CD4-positive, alpha-beta T cell treated with Interleukin-21 for 1 hour (primary cell): ENCODE results near the gene GATAD2B.
"Not testable (repeated sequence)": the region's sequence is repeated elsewhere in the genome, so short reads cannot be mapped to it uniquely, and the experiment has no call there.

Experiments
- DNase-seq: peaks from one replicate; pipeline ENCODE4 v3.0.0-alpha.2; 2020

GATAD2B gene

DNA sequence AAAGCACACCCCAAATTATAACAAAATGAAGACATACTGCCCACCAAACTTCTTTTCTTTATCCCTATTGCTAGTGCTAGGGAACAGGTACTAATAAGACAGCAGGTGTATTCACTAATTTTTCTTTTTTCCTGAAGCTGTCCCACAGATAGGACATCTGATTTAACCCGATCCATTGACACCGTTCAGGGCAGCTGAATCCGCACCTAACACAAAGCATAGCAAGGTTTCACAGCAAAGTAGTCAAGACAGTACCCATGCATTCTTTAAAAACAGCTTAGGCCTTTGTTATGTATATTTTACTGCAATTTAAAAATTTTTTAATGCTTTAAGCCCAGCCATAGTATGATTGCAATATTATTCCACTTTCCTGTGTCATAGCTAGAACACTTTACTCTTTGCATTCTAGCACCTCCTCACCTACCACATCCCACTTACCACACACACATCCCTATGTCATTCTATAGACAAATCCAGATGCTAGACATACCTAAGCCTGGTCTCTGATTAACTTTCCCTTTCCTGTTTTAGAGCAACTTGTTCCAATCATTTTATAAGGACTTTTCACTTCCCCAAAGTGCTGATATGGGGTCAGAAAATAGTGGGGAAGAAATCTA lies 40.4 kb downstream of the GATAD2B start:
- DNase-seq, result no peak

DNA sequence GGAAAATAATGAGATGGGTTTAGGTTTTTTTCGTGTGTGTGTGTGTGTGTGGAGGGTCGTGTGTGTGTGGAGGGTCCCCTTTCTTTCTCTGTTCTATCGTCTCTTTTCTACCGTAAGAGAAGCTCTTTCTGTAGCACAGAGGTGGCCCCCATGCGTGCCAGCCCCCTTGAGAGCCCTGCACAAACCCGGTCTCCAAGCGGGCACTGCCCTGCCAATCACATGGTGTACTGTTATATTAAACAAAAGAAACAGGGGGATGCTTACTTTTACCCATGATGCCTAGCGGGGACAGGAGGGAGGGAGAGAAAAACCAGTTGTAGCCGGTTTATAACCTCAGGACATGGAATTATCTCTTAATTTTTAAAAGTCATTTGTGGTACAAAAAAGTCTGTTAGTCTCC lies 41.0 kb downstream of the GATAD2B start:
- DNase-seq, result no peak

DNA sequence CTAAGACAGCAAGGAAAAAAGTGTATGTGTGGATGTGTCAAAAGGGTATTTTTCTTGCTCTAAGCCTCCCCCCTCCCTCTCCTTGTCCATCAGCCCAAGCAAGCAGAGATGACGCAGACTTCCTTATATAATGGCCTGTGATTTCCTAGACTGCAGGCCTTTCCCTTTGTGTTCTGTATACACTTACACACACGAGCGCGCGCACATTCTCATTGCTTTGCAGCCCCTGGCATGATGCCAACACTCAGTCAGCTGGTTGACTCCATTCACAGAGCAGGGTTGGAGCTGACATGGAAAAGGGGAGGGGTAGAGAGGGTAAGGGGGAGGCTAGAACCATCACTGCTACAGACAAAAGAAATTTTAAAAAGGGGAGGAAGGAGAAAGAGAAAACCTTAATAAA lies 41.8 kb downstream of the GATAD2B start:
- DNase-seq, result peak; percentile 6

DNA sequence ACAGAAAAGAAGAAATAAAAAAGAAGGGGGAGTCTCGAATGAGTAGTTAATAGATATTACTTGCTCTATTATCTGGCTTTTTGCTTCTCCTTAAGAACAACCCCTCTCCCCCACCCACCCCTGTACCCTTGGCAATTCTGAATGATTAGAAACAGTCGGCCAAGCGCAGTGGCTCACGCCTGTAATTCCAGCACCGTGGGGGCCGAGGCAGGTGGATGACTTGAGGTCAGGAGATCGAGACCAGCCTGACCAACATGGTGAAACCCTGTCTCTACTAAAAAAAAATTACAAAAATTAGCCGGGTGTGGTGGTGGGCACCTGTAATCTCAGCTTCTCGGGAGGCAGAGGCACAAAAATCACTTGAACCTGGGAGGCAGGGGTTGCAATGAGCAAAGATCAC lies 42.7 kb downstream of the GATAD2B start:
- DNase-seq, result no peak

DNA sequence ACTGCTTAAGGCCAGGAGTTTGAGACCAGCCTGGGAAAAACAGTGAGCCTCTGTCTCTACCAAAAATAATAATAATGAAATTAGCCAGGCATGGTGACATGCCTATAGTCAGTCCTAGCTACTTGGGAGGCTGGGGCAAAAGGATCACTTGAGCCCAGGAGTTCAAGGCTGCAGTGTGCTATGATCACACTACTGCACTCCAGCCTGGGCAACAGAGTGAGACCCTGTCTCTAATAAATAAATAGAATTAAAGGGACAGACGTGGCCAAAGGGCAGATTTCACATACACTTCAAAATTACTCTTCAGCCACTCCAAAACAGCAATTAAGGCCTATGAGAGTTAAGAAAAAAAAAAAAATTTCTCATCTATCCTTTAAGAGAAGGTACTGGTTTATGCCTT lies 45.7 kb downstream of the GATAD2B start:
- no peak for DNase-seq

DNA sequence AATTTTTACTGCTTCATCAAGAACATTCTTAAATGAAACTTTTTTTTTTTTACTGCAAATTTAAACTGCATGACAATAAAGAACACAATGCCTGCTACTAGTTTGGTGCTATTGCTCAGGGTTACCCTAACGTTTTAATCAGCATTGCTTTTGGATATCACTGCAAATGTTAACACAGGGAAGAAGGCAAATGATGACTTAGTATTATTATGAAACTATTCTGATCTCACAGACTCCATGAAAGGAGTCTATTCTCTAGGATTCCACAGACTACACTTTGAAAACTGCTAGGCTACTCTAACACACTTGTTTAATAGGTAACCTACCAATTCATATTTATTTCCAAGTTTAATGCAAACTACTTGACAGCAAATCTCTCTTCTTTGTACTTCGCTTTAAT lies 49.8 kb downstream of the GATAD2B start:
- DNase-seq, result no peak

DNA sequence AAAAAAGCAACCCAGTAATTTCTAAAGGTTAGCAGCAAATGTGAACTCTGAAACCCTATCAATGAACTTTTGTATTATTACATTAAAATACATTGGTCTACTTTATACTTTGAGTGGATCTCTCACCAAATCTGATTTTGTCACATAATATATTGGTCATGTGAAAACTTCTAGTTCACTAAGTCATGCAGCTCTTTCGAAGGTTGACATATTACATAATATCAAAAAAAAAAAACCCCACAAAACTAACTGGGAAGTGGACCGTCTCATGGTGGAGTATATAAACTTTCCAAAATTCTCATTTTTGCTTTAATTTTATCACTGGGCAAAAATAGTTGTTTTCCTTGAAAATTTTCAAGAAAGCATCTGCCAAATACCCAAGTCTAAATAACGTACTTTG lies 50.4 kb downstream of the GATAD2B start:
- no peak for DNase-seq

DNA sequence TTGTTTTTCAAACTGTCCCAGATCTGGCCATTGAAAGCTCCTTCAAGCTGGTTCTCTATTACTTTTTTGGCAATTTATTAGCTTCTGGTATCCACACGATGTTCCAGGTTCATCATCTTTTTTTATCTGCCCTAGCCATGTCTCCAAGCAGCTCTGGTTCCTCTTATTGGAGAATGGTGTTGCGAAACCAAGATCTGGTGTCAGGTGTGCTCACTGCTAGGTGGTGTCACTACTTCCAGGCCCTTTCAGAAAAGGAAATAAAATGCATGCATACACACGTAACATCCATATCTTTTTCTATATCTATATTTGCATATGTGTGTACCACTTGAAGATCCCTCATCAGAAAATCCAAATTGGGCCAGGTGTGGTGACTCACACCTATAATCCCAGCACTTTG lies 53.3 kb downstream of the GATAD2B start:
- no peak for DNase-seq

DNA sequence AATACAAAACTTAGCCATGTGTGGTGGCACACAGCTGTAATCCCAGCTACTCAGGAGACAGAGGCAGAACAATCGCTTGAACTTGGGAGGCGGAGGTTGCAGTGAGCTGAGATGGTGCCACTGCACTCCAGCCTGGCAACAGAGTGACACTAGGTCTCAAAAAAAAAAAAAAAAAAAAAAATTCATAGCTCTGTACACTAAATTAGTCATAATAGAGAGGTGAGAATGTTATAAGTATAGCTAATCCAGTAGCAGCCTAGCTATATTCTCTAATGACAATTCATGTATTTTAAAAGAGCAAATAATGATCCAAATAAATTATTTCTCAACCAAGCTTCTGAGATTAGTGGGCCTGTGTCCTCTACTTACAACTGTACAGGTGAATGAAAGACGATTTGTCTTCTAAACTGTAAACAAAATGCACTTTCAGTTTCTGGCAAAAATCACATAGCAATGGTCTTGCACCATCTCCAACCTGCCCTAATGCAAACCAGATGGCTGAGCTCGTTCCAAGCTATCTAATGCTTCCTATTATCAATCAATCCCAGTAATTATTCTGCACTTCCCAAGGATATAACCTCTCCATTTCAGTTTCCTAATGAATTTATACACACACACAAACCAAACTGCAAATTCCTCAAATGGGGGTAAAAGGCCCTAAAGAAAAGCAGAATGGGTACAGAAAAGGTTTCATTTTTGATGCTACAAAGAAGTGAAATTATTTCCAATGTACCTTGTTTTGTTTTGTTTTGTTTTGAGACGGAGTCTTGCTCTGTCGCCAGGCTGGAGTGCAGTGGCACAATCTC lies 56.5 kb downstream of the GATAD2B start:
- no peak for DNase-seq

DNA sequence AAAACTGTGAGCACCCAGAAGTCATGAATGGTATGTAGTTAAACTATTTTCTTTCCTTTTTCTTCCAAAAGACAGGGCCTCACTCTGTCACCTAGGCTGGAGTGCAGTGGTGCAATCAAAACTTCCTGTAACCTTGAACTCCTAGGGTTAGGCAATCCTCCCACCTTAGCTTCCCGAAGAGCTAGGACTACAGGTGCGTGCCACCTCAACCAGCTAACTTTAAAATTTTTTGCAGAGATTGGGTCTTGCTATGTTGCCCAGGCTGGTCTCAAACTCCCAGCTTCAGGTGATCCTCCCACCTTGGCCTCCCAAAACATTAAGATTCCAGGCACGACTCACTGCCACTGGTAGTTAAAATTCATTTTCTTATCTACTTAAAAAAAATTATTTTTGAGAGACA lies 62.5 kb downstream of the GATAD2B start:
- DNase-seq, result no peak

DNA sequence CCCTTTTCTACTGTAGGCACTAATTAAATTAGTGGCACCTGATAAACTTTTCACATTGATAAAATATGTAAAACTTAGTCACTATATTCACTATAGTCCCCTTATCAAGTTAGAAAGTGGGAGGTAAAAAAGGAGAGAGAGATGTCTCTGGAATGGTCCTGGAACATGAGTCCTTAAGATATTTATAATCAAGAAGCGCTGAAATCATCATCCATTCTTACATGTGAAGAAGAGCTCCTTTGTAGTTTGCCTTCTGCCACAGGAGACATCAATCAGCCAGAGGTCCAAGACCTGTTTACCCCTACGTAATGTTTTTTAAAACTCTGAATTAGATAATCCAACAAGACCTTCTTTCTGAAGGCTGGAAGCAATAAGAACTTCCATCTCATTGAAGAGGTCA lies 65.3 kb downstream of the GATAD2B start:
- DNase-seq, result no peak

DNA sequence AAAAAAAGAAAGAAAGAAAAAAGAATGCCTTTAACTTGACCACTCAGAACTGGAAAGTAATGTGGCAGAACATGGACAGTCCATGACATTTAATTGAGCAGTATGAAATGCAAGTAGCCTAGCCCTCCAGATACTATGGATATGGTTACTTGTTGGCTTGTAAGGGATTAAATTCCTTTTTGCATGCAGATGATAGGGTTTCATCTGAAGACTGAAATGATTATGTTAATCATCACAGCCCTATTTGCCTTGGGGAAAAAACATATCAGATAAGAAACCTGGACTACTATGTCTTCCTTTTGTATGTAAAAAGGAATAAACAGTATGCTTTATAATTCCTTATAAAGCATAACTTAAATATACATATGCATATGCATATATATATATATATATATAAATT lies 66.0 kb downstream of the GATAD2B start:
- no peak for DNase-seq

DNA sequence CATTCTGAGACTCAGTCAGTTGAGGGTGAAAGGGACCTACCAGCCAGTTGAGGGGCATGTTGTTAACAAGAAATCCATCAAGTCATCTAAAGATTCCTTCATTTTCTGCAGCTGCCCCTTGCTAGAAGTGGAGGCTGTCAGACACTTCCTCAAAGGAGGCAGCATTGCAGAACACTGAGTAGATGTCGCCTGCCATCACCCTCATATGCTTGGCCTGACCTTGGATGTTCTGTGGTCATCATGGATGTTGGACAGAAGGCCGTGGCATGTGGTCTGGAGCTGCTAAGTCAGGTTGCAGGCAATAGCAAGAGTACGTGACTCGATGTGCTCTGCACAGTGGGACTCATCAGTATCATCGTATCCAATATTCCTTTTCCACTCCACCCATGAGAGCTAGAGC lies 70.6 kb downstream of the GATAD2B start:
- DNase-seq, result no peak

DNA sequence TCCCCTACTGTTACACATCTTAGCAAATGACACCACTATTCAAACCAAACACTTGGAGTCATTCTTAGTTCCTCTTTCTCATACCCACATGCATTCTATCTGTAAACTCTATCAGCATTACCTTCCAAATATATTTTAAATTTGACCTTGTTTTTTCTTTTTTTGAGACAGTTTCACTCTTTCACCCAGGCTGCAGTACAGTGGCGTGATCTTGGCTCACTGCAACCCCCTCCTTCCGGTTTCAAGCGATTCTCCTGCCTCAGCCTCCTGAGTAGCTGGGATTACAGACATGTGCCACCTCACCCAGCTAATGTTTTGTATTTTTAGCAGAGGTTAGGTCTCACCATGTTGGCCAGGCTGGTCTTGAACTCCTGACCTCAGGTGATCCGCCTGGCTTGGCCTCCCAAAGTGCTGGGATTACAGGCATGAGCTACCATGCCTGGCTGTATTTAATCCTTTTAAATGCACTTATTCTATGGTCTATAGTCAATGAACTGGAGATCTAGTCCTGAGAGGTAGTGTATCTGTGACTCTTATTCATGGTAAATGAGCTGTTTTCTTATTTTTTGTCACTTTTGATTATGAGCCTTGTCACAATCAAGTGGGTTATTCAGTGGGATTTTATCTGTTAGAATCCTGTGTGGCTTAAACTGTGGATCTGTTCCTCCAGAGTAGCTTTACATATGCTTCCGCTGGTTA lies 73.1 kb downstream of the GATAD2B start:
- no peak for DNase-seq

DNA sequence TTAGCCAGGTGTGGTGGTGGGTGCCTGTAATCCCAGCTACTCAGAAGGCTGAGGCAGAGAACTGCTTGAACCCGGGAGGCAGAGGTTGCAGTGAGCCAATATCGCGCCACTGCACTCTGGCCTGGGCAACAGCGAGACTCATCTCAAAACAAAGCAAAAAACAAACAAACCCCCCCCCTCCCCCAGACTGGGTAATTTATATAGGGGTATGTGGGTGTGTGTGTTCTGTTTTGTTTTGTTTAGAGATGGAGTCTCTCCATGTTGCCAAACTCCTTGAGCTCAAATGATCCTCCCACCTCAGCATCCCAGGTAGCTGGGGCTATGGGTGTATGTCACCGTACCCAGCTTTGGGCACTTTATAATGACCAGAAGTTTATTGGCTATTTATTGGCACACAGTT lies 74.0 kb downstream of the GATAD2B start:
- no peak for DNase-seq

DNA sequence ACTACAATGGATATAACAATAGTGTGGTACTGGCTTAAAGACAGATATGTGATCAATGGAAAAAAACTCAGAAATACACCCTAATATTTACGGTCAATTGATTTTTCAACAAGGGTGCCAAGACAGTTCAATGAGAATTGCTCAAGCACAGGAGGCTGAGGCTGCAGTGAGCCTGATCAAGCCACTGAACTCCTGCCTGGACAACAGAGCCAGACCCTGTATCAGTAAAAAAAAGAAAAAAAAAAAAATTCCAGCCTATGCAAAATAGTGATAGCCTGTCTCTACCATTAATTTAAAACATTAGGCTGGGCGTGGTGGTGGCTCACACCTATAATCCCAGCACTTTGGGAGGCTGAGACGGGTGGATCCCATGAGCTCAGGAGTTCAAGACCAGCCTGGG lies 77.6 kb downstream of the GATAD2B start:
- DNase-seq, result no peak

DNA sequence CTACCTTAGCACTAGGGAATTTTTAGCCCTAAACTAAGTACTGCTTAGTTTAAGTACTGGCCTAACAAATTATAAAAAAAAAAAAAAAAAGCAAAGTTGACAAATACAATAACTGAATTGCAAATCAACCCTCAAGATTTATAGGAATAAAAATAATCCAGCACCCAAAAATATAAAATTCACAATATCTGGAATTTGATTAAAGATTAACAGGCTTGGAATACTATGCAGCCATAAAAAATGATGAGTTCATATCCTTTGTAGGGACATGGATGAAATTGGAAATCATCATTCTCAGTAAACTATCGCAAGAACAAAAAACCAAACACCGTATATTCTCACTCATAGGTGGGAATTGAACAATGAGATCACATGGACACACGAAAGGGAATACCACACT lies 78.4 kb downstream of the GATAD2B start:
- not testable (repeated sequence) for DNase-seq

DNA sequence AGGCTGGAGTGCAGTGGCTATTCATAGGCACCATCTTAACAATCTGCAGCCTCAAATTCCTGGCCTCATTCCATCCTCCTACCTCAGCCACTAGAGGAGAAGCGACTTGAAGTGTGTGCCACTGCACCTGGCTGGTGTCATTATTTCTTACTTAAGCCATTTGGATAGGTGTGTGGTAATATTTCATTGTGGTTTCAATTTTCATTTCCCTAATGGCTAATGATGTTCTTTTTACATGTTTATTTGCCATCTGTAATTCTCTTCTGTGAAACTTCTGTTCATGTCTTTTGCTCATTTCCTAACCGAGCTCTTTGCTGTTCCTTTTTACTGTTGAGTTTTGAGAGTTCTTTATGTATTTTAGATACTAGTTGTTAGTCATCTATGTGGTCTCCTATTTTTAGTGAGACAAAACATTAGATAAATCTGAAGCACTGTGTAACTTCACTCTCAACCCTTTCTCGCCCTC lies 80.7 kb downstream of the GATAD2B start:
- no peak for DNase-seq

DNA sequence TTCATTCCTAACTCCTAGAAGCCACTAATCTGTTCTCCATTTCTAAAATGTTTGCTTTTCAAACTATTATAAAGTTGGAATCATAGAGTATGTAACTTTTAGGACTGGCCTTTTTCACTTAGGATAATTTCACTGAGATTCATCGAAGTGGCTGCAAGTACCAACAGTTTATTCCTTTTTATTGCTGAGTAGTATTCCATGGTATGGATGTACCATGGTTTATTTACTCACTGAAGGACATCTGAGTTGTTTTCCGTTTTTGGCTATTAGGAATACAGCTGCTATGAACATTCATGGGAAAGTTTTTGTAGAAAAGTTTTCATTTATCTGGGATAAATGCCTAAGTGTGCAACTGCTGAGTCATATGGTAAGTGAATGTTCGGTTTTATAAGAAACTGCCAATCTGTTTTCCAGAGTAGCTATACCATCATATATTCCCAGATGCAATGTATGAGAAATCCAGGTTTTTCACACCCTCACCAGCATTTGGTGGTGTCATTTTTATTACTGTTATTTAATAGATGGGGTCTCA lies 81.2 kb downstream of the GATAD2B start:
- DNase-seq, result no peak

DNA sequence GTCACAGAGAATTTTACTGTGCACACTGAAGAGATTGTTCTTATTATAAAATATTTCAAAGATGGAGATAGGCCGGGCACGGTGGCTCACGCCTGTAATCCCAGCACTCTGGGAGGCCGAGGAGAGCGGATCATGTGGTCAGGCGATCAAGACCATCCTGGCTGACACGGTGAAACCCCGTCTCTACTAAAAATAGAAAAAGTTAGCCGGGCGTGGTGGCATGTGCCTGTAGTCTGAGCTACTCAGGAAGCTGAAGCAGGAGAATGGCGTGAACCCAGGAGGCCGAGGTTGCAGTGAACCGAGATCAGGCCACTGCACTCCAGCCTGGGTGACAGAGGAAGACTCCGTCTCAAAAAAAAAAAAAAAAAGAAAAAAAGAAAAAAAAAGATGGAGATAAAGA lies 82.0 kb downstream of the GATAD2B start:
- DNase-seq, result not testable (repeated sequence)

DNA sequence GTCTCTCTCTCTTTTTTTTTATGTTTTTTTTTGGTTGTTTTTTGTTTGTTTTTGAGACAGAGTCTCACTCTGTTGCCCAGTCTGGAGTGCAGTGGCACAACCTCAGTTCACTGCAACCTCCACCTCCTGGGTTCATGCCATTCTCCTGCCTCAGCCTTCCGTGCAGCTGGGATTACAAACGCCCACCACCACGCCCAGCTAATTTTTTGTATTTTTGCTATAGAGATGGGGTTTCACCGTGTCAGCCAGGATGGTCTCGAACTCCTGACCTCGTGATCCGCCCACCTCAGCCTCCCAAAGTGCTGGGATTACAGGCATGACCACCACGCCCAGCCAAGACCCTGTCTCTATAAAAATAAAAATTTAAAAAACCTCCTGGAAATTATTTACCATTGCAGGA lies 88.8 kb downstream of the GATAD2B start:
- not testable (repeated sequence) for DNase-seq

DNA sequence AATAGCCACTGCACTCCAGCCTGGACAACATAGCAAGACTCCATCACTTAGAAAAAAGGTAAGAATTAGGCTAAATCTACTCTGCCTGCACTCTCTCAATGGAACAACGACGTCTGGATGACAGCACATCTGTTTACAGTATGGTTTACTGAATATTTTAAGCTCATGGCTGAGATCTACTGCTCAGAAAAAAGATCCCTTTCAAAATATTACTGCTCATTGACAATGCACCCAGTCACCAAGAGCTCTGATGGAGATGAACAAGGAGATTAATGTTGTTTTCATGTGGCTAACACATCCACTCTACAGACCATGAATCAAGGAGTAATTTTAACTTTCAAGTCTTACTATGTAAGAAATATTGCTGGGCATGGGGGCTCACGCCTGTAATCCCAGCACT lies 89.6 kb downstream of the GATAD2B start:
- no peak for DNase-seq

DNA sequence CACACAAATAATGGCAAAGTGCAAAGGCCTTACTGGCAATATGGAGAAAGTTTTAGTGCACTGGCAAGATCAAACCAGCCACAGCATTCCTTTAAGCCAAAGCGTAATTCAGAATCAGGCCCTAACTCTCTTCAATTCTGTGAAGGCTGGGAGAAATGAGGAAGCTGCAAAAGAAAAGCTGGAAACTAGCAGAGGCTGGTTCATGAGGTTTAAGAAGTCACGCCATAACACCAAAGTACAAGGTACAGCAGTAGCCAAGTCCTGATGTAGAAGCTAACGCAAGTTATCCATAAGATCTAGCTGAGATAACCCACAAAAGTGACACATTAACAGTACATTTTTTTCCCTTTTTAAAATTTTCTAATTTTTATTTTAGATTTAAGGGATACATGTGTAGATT lies 90.5 kb downstream of the GATAD2B start:
- DNase-seq, result no peak

DNA sequence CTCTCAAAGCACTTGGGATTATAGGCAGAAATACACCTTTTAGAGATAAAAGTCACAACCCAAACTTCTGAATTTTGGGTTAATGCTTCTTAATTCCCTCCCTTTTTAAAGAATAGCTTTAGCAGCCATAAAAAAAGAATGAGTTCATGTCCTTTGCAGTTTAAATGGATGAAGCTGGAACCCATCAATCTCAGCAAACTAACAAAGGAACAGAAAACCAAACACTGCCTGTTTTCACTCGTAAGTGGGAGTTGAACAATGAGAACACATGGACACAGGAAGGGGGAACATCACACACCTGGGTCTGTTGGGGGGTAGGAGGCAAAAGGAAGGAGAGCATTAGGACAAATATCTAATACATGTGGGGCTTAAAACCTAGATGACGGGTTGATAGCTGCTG lies 91.7 kb downstream of the GATAD2B start:
- DNase-seq, result no peak
